GM21381 (cell line): ENCODE results near the gene PIGN.
"Not testable (repeated sequence)": the region's sequence is repeated elsewhere in the genome, so short reads cannot be mapped to it uniquely, and the experiment has no call there.

ENCODE experiments used
- ATAC-seq: cut with Tn5 transposase; IDR thresholded peaks from one replicate; pipeline ENCODE4 v1.9.1; 2021; ENCODE audit warnings: mild to moderate bottlenecking, moderate library complexity; ENCODE audit not compliant: unreplicated experiment

PIGN gene

DNA sequence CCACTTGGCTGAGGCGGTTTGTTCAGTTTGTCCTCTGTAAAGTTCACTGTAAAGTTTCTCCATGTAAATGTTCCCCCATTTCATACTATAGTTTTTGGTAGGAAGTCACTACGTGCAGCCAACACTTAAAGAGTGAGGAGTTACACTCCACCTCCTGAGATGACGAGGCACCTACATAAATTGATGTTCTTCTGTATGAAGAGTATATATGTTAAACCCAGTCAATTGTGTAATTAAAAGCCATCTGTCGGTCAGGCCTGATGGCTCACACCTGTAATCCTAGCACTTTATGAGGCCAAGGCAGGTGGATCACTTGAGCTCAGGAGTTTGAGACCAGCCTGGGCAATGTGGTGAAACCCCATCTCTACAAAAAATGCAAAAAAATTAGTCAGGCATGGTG, 7.6 kb downstream of the PIGN start:
- no peak for ATAC-seq

DNA sequence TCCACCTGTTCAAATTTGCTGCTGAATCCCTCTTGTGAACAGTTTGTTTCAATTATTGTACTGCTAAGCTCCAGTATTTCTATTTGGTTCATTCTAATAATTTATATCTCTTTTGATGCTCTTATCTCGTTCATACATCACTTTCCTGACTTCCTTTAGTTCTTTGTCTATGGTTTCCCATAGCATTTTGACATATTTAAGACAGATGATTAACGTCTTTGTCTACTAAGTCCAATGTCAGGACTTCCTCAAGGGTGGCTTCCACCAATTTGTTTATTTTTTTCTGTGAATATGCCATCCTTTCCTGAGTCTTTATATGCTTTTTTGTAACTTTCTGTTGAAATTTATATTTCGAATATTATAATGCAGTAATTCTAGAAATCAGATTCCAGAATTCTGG, 9.6 kb downstream of the PIGN start:
- ATAC-seq: no peak

DNA sequence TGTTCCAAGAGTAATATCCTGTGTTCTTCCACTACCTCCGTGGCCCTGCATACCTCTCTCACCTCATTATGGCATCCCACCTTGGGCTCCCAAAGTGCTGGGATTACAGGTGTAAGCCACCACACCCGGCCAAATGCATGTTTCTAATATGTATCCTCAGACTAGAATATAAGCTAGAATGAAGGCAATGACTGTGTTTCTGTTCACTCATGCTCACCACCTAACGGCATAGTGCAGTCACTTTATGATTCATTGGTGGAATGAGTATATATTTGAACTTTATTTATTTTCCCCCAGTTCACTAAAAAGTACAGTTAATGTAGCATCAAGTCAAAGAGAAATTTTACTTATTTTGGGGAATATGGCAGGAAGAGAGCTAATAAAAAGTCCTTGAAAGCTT, 11.3 kb downstream of the PIGN start:
- ATAC-seq: no peak

DNA sequence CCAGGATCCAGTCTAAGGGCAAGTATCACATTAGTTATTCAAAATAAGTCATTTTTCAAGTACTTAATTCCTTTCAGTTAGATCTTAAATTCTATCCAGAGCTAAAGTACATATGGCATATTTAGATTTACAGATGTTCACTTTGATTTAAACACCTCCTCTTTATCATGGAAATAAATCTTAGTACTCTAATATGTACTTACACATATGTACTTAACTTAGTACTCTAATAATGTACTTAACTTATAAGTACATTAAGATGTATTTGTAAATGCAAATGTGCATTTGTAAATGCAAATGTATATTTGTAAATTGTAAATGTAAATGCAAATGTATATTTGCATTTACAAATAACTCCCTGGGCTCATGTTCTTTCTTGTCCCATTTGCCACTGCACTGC, 14.6 kb downstream of the PIGN start:
- no peak for ATAC-seq

DNA sequence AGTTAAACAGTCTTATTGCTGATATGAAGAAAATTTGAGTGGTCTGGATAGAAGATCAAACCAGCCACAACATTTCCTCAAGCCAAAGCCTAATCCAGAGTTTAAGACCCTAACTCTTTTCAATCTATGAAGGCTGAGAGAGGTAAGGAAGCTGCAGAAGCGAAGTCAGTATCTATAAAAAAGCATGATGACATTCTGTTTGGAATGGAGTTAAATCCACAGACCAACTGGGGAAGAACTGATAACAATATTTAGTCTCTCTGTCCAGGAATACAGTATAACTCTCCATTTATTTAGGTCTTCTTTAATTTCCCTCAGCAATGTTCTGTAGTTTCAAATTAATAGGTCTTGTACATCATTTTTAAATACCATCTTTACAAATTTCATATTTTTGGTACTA, 16.0 kb downstream of the PIGN start:
- ATAC-seq: no peak

DNA sequence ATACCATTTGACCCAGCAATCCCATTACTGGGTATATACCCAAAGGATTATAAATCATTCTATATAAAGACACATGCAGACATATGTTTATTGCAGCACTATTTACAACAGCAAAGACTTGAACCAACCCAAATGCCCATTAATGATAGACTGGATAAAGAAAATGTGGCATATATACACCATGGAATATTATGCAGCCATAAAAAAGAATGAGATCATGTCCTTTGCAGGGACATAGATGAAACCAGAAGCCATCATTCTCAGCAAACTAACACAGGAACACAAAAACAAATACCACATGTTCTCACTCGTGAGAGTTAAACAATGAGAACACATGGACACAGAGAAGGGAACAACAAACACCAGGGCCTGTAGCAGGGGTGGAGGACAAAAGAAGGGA, 20.3 kb downstream of the PIGN start:
- not testable (repeated sequence) for ATAC-seq

DNA sequence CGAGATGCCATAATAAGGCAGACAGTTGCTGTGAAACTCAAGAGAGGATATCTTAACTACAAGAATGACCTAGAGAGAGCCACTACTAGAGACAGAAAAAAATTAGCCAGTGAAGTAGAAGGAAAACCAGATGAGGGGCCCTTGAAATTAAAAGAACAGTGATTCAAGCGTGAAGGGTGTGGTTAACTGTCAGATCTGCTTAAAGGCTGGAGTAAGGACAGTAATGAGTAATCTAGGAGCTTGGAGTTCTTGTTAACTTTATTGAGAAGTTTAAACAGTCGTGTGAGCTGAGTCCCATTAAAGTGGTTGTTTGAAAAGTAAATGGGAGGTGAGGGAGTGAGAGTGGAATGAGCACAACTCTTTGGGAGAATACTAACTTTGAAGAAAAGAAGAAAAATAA, 21.3 kb downstream of the PIGN start:
- no peak for ATAC-seq

DNA sequence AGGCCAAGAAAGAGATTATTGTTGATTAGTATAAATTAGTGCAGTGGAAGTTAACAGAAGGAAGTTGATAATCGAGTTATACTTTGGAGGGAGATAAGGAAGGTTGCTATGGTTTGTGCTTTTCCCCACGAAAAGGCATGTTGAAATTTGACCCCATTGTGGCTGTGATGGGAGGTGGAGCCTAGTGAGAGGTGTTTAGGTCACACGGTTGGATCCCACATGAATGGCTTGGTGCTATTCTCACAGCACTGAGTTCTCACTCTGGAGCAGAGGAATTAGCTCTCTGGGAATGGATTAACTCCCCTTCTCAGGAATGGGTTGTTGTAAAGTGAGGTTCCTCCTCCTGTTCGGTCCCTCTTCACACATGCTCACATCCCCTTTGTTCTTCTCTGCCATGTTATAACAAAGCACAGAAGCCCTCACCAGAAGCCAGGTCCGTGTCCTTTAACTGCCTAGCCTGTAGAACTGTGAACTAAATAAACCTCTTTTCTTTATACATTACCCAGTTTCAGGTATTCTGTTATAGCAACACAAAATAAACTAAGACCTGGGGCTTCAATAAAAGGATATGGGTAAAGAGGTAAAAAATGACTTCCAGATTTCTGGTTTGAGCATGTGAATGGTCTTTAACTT, 21.9 kb downstream of the PIGN start:
- ATAC-seq: no peak

DNA sequence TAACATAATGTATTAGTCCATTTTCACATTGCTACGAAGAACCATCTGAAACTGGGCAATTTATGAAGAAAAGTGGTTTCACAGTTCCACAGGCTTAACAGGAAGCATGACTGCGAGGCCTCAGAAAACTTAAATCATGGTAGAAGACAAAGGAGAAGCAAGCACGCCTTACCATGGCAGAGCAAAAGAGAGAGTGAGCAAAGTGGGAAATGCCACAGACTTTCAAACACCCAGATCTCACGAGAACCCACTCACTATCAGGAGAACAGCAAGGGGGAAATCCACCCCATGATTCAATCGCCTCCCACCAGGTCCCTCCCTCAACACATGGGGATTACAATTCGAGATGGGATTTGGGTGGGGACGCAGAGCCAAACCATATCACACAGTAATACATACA, 22.5 kb downstream of the PIGN start:
- ATAC-seq: no peak

DNA sequence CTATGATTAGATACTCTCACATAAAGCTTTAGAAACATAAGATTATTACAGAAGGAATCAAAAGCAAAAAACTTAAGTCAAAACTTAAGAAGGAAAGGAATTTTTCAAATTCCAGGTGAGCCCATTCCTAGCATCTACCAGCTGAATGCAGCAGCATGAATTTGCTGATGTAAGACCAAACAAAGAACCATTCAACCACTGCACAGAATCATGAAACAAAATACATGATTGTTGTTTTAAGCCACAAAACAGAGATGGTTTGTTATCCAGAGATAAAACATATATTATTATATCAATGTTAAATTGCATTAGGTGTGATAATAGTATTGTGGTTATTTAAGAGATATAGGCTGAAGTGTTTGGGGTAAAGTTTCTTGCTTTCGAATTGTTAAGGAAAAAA, 29.0 kb downstream of the PIGN start:
- no peak for ATAC-seq

DNA sequence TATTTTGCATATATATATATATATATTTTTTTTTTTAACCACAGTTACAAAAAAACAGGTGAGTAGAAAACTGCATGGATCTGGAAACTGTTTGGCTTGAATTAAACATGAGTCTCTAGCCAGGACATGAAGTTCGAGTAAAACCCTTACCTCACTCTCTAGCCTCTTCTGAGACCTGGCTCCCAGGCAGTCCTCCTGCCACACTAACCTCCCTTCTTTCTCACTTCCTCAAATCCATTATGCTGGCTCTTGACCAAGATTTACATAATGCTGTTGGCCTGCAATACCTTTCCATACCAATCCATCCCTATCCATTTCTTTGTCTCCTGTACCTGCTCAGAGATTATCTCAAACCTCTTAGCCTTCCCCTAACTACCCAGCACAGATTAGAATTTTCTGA, 34.0 kb downstream of the PIGN start:
- peak; percentile 49 for ATAC-seq

DNA sequence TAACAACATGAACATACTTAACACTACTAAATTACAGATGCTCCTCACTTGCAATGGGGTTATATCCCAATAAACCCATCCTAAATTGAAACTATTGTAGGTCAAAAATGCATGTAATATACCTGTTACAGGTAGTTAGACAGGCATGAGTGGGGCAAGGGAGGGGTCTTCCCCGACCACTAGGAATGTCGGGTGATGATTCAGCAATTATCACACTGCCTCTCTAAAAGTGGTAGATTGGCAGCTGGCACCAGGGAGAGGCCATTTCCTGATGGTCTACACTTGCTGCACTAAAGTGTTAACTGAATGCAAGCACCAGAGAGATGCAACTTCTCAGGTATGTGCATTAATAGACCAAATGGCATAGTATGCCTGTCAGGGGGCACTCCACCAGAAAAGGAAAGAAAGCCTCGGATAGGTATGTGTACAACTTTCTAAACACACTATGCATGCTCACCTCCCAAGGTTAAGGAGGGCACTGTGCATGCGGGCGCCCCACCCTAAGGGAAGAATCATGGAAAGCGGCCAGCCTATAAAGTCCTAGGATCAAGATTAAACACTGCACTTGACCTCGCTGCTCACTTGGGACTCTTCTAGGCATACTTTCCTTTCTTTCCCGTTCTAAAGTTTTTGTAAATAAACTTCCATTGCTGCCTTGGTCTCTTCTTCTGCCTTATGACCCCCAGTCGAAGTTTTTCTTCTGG, 35.6 kb downstream of the PIGN start:
- no peak for ATAC-seq

DNA sequence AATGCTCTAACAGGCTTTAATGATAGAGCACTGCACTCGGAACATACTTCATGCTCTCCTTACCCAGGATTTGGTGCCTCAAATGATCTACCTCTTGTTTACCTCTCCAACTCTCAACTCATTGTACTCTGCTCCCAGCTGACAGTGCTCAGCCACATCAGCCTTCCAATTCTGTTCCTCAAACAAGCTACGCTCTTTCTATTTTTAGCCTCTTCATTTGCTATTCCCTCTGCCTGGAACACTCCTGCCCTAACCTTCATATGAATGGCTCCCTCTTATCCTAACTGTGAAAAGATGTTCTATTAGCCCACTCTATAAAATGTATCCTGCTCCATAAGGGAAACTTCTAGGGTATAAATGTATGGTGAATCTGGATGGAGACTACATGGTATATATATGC, 42.5 kb downstream of the PIGN start:
- no peak for ATAC-seq

DNA sequence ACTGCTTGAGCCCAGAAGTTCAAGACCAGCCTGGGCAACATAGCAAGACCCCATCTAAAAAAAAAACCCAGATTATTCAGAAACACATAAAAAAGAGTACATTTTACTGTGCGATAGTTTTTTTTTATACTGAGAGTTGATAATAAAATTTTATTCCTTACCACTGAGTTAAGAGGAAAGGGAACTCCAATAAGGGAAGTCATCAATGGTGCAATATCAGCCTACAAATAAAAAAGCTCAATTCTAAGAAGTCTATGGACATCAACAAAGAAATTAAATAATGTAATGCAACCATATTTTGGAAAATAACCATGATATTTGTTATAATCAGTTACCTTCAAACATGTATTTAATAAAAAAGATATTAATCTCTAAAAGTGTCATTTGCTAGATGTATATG, 46.6 kb downstream of the PIGN start:
- ATAC-seq: no peak

DNA sequence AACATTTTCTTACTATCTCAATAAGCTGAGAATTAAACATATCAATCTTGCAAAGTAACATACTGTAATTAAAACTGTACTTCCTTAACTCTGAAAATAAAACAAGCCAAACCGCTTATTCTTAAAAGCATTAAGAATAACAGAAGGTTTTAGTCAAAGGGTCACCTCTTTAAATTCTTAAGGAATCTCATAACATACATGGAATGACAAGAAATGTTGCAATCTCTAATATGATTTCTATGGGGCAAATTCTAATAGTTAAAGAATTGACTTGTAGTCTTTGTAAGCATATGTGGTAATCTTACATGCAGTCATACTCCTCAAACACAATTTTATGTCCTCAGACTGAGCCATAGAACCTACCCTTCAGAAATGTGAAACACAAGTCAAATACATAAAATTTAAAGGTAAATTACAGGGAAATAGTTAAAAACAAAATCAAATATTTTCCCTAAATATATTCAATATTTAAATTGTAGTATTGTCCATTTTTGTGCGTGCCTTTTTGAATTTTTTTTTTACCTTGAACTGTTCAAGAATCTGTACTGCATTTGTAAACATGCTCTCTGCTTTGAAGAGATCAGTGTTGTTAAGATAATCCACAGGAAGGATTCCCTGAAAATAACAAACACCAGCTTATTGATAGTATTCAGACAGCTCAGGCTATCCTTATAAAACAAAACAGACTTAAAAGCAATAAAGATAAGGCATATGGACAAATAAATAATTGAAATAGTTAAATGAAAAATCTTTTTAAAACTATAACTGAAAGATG, 48.2 kb downstream of the PIGN start:
- ATAC-seq: no peak

DNA sequence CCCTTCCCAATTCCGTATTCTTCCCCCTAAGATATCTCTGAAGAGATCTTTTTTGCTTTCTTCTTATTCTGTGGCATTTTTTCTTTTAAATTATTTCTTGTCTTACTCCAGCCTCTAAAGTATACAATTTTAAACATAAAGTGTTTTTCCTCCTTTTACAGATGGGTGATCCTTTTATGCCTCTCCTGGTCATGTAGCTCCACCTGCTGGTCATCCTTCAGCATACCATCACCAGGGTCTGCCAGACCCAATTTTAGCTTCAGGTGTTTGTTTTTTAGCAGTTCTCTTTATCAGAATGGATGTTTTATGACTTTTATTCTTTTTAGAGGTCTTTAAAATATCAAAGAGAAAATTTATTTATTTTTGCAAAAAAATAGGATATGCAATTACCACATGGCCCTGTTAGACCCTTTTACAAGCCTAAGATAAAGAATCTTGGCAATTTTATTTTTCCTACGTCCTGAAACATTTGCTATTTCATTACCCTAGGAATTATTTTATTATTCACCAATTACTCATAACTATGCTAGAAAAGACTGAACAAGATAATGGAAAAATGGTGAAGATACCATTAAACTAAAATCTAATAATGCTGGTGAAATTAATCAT, 55.5 kb downstream of the PIGN start:
- ATAC-seq: peak; percentile 76

DNA sequence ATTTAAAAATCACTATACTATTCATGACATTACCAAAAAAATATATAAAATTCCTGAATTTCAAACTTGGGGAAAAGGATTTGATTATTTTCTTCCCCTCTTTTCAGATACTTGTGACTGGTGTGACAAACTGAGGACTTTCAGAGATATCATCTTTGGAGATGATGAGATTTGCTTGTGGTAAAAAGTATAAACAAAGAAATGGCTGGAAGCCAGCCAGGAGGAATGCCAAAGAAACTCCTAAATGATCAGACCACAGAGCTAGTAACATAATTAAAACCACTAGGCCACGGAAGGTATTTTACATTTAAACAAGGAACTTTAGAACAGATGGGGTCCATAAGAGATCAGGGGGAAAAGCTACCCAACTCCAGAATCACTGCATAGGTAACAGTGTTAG, 58.7 kb downstream of the PIGN start:
- no peak for ATAC-seq

DNA sequence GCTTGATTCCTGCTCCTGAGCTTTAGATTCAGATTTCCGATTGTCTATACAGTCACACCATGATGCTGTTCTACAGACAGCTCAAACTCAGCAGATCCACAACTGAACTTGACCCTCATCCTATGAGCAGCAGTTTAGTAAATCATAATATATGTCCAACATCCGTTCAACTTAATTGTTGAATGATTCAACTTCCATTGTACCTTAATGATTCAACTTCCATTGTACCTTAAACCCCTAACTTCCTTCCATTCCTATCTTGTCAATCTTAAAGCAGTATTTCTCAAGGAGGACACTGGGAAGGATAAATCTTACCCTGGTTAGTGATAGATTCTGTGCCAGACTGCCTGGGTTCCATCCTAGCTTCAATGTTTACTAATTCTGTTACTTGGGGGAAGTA, 60.1 kb downstream of the PIGN start:
- no peak for ATAC-seq

DNA sequence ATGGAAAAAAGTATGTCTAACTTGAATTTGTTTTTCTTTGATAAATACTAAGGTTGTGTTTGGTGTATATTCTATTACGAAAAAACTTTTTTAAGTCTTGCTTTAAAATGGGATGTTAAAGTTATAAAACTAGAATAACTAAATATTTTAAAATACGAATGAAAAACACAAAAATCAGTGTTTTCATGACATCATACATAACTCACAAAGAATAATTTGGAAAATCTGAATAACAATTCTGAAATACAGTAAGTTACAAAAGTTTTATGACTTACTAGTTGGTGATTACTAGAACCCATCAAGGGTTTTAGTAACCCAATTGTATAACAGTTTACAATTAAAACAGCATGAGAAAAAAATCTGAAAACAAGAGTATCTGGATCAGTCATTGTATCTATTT, 61.2 kb downstream of the PIGN start:
- ATAC-seq: no peak

DNA sequence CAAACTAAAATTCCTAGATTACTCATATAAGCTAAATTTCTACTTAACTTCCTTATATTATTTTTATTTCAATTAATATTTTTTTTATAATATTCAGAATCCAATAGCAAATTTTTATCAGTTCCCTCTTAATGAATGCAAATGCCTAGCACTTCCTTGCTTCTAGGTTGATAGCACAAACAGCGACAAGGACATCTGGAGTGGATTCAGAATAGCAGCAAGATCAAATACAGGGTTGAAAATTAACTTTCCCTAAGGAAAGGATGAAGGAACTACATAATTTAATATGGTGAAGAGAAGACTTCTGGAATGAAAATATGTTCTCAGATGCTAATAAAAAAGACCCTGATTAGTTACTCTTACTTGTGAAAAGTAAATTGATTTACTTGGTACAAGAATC, 64.5 kb downstream of the PIGN start:
- ATAC-seq: no peak

DNA sequence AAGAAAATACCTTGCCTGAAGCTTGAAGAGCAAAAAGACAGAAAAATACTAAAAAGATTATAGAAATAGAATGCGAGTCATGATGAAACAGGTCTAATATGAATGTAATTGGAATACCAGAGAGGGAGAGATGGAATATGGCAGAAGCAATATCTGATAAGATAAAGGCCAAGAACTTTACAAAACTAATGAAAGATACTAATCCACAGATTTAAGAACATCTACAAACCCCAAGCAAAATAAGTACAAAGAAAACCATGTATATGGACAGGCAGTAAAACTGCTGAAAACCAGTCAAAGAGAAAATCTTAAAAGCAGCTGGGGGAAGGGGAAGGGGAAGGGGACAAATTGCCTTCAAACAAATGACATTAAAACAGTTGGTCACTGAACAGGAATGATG, 67.0 kb downstream of the PIGN start:
- ATAC-seq: no peak

DNA sequence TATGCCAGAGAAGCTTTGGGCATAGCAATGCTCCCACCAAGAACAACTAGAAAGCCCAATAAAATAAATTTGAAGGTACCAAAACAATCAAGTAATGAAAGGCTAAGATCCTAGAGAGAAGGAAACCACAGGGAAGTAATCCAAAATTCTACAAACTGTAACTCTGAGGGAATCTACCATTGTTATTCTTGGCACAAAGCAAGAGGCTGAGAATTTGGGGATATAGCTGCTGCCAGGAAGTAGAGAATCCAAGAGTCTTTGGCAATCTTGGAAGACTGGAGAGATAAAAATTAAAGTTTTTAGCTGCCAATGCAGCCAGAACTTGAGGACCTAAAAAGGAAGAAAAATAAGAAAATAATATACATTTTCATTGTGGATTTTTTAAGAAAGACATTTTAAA, 68.5 kb downstream of the PIGN start:
- ATAC-seq: no peak
